HepG2 (cell line): ENCODE measurements around the gene ZPR1. TPM values are rescaled to one million over a fixed set of nuclear protein-coding genes. Genes with fewer than 3 reads are reported as not detected.

ENCODE experiments used
- ETV5 ChIP-seq: IDR thresholded peaks from 2 replicates; pipeline ENCODE4 v1.6.1; 2018; ENCODE audit warnings: missing biosample characterization, missing genetic modification reagents, inconsistent platforms, borderline replicate concordance
- GABPB1 ChIP-seq: IDR thresholded peaks from 2 replicates; pipeline ENCODE4 v1.6.1; 2016; ENCODE audit warnings: mild to moderate bottlenecking, missing genetic modification reagents, moderate library complexity, missing compliant biosample characterization
- JUND ChIP-seq: sonication (generic); formaldehyde crosslinking; IDR thresholded peaks from 2 replicates; pipeline ENCODE4 v1.8.0; 2022; ENCODE audit warnings: mild to moderate bottlenecking, missing genetic modification reagents
- NCOR1 ChIP-seq: fragments of 200-600 bp; sonication (generic); IDR thresholded peaks from 2 replicates; pipeline ENCODE4 v1.7.0; 2017; ENCODE audit warnings: antibody characterized with exemption, low read length, borderline replicate concordance
- NRL ChIP-seq: sonication (generic); formaldehyde crosslinking; IDR thresholded peaks from 2 replicates; pipeline ENCODE4 v1.5.0; 2020; ENCODE audit warnings: missing genetic modification reagents, mild to moderate bottlenecking, moderate library complexity, borderline replicate concordance
- PAX8 ChIP-seq: sonication (generic); formaldehyde crosslinking; IDR thresholded peaks from 2 replicates; pipeline ENCODE4 v1.8.0; 2022; ENCODE audit warnings: mild to moderate bottlenecking, missing genetic modification reagents, borderline replicate concordance
- RXRB ChIP-seq: IDR thresholded peaks from 2 replicates; pipeline ENCODE4 v1.6.1; 2016; ENCODE audit warnings: borderline replicate concordance, missing genetic modification reagents, missing compliant biosample characterization
- SYNCRIP ChIP-seq: fragments of 200-400 bp; formaldehyde crosslinking; IDR thresholded peaks from 2 replicates; pipeline ENCODE4 v1.6.1; 2018; ENCODE audit warnings: mild to moderate bottlenecking, low read depth, low read length; ENCODE audit not compliant: insufficient read depth
- TAF1 ChIP-seq: sonication (generic); formaldehyde crosslinking; IDR thresholded peaks from 2 replicates; pipeline ENCODE4 v1.4.0; 2020; ENCODE audit warnings: missing genetic modification reagents
- ZFP36L2 ChIP-seq: sonication (generic); formaldehyde crosslinking; IDR thresholded peaks from 2 replicates; pipeline ENCODE4 v1.4.0; 2020; ENCODE audit warnings: missing genetic modification reagents
- ZNF329 ChIP-seq: sonication (generic); formaldehyde crosslinking; IDR thresholded peaks from 2 replicates; pipeline ENCODE4 v1.9.0; 2021; ENCODE audit warnings: low read depth, mild to moderate bottlenecking, missing genetic modification reagents
- ZNF703 ChIP-seq: sonication (generic); formaldehyde crosslinking; IDR thresholded peaks from 2 replicates; pipeline ENCODE4 v1.5.1; 2020; ENCODE audit warnings: missing genetic modification reagents, mild to moderate bottlenecking, moderate library complexity, borderline replicate concordance
- ZNF790 ChIP-seq: sonication (generic); formaldehyde crosslinking; IDR thresholded peaks from 2 replicates; pipeline ENCODE4 v1.8.0; 2022; ENCODE audit warnings: missing genetic modification reagents, mild to moderate bottlenecking, borderline replicate concordance
- polyA plus RNA-seq, 8 experiments: library from polyadenylated mRNA; depleted of rRNA in 3 of 8; stranded (reverse) in 7 of 8; unstranded in 1 of 8; fragments of >200 nt; fragmentation: Illumina TruSeq in 4 of 8; extraction: Trizol in 4 of 8; gene quantifications; 2 replicates each; pipeline versions ENCODE4 v1.2.1 to v1.2.3, GENCODE V29; 2011 to 2016; ENCODE audit warnings: low read depth in 4 of 8, missing spikeins in 1 of 8, mixed read lengths in 1 of 8; ENCODE audit not compliant: insufficient read depth in 1 of 8
- total RNA-seq, 5 experiments: library from RNA; depleted of rRNA; stranded (reverse); fragments of >200 nt; fragmentation: Illumina TruSeq; extraction: Trizol; gene quantifications; 2 replicates each; pipeline ENCODE4 v1.2.3, GENCODE V29; 2016; ENCODE audit warnings: low read depth in 1 of 5
- TF ChIP-seq, protein P1 (sequence below): sonication (generic); formaldehyde crosslinking; conservative IDR thresholded peaks from 2 replicates; pipeline ENCODE4 v1.8.0; 2022; ENCODE audit warnings: low read depth, missing genetic modification reagents
- TF ChIP-seq, protein P2 (sequence below): sonication (generic); formaldehyde crosslinking; IDR thresholded peaks from 2 replicates; pipeline ENCODE4 v1.5.0; 2020; ENCODE audit warnings: missing genetic modification reagents, mild to moderate bottlenecking, borderline replicate concordance
- TF ChIP-seq, protein P3 (sequence below): sonication (generic); formaldehyde crosslinking; IDR thresholded peaks from 2 replicates; pipeline ENCODE4 v1.5.1; 2020; ENCODE audit warnings: missing genetic modification reagents, mild to moderate bottlenecking, borderline replicate concordance
- TF ChIP-seq, protein P4 (sequence below): sonication (generic); formaldehyde crosslinking; IDR thresholded peaks from 2 replicates; pipeline ENCODE4 v1.4.0; 2020; ENCODE audit warnings: low read depth, missing genetic modification reagents
- TF ChIP-seq, protein P5 (sequence below): sonication (generic); formaldehyde crosslinking; IDR thresholded peaks from 2 replicates; pipeline ENCODE4 v1.4.0; 2020; ENCODE audit warnings: mild to moderate bottlenecking, missing genetic modification reagents

Gene ZPR1
- total and polyA plus RNA-seq, 2 of the 13 experiments (the other 11 are each of a cell fraction or from before 2014, with no cell fraction given): 40.0 to 79.3 TPM

DNA sequence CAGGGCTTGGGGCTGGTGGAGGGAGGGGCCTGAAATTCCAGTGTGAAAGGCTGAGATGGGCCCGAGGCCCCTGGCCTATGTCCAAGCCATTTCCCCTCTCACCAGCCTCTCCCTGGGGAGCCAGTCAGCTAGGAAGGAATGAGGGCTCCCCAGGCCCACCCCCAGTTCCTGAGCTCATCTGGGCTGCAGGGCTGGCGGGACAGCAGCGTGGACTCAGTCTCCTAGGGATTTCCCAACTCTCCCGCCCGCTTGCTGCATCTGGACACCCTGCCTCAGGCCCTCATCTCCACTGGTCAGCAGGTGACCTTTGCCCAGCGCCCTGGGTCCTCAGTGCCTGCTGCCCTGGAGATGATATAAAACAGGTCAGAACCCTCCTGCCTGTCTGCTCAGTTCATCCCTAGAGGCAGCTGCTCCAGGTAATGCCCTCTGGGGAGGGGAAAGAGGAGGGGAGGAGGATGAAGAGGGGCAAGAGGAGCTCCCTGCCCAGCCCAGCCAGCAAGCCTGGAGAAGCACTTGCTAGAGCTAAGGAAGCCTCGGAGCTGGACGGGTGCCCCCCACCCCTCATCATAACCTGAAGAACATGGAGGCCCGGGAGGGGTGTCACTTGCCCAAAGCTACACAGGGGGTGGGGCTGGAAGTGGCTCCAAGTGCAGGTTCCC is 41.8 kb upstream of the ZPR1 start, which contains the start of gene APOC3 (continued):
- TF ChIP-seq, protein P1, sequence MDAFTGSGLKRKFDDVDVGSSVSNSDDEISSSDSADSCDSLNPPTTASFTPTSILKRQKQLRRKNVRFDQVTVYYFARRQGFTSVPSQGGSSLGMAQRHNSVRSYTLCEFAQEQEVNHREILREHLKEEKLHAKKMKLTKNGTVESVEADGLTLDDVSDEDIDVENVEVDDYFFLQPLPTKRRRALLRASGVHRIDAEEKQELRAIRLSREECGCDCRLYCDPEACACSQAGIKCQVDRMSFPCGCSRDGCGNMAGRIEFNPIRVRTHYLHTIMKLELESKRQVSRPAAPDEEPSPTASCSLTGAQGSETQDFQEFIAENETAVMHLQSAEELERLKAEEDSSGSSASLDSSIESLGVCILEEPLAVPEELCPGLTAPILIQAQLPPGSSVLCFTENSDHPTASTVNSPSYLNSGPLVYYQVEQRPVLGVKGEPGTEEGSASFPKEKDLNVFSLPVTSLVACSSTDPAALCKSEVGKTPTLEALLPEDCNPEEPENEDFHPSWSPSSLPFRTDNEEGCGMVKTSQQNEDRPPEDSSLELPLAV: no peak
- TF ChIP-seq ZNF790 (CRISPR knock-in tag): peak; percentile 75; the same call in 1 of the 2 replicates
- TF ChIP-seq, protein P2, sequence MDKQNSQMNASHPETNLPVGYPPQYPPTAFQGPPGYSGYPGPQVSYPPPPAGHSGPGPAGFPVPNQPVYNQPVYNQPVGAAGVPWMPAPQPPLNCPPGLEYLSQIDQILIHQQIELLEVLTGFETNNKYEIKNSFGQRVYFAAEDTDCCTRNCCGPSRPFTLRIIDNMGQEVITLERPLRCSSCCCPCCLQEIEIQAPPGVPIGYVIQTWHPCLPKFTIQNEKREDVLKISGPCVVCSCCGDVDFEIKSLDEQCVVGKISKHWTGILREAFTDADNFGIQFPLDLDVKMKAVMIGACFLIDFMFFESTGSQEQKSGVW: no peak
- TF ChIP-seq ETV5 (CRISPR knock-in tag): peak; percentile 32; the same call in 1 of the 2 replicates
- TF ChIP-seq PAX8 (CRISPR knock-in tag): peak; percentile 88; the same call in 1 of the 2 replicates
- TF ChIP-seq NRL (CRISPR knock-in tag): 0 out of 2 replicates have a peak, but pooled peaks have one; percentile 60
- TF ChIP-seq, protein P3, sequence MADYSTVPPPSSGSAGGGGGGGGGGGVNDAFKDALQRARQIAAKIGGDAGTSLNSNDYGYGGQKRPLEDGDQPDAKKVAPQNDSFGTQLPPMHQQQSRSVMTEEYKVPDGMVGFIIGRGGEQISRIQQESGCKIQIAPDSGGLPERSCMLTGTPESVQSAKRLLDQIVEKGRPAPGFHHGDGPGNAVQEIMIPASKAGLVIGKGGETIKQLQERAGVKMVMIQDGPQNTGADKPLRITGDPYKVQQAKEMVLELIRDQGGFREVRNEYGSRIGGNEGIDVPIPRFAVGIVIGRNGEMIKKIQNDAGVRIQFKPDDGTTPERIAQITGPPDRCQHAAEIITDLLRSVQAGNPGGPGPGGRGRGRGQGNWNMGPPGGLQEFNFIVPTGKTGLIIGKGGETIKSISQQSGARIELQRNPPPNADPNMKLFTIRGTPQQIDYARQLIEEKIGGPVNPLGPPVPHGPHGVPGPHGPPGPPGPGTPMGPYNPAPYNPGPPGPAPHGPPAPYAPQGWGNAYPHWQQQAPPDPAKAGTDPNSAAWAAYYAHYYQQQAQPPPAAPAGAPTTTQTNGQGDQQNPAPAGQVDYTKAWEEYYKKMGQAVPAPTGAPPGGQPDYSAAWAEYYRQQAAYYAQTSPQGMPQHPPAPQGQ (CRISPR knock-in tag): no peak
- peak; percentile 68; the same call in 1 of the 2 replicates for TF ChIP-seq RXRB
- 0 out of 2 replicates have a peak, but pooled peaks have one; percentile 66 for TF ChIP-seq ZNF329
- TF ChIP-seq JUND (CRISPR knock-in tag): no peak
- no peak for TF ChIP-seq SYNCRIP
- peak; percentile 91 for TF ChIP-seq NCOR1
- TF ChIP-seq, protein P4, sequence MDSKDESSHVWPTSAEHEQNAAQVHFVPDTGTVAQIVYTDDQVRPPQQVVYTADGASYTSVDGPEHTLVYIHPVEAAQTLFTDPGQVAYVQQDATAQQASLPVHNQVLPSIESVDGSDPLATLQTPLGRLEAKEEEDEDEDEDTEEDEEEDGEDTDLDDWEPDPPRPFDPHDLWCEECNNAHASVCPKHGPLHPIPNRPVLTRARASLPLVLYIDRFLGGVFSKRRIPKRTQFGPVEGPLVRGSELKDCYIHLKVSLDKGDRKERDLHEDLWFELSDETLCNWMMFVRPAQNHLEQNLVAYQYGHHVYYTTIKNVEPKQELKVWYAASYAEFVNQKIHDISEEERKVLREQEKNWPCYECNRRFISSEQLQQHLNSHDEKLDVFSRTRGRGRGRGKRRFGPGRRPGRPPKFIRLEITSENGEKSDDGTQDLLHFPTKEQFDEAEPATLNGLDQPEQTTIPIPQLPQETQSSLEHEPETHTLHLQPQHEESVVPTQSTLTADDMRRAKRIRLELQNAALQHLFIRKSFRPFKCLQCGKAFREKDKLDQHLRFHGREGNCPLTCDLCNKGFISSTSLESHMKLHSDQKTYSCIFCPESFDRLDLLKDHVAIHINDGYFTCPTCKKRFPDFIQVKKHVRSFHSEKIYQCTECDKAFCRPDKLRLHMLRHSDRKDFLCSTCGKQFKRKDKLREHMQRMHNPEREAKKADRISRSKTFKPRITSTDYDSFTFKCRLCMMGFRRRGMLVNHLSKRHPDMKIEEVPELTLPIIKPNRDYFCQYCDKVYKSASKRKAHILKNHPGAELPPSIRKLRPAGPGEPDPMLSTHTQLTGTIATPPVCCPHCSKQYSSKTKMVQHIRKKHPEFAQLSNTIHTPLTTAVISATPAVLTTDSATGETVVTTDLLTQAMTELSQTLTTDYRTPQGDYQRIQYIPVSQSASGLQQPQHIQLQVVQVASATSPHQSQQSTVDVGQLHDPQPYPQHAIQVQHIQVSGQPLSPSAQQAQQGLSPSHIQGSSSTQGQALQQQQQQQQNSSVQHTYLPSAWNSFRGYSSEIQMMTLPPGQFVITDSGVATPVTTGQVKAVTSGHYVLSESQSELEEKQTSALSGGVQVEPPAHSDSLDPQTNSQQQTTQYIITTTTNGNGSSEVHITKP (CRISPR knock-in tag): no peak
- no peak for TF ChIP-seq ZFP36L2 (CRISPR knock-in tag)
- peak; percentile 40 for TF ChIP-seq GABPB1 (CRISPR knock-in tag)
- TF ChIP-seq, protein P5, sequence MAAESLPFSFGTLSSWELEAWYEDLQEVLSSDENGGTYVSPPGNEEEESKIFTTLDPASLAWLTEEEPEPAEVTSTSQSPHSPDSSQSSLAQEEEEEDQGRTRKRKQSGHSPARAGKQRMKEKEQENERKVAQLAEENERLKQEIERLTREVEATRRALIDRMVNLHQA (CRISPR knock-in tag): no peak
- TF ChIP-seq ZNF703 (CRISPR knock-in tag): peak; percentile 80; the same call in 1 of the 2 replicates
- peak; percentile 73 for TF ChIP-seq TAF1 (CRISPR knock-in tag)
